HG02642 (cell line): ENCODE measurements around the gene TLE4.
"Not testable (repeated sequence)": the region's sequence is repeated elsewhere in the genome, so short reads cannot be mapped to it uniquely, and the experiment has no call there.

Experiments used
- ATAC-seq: cut with Tn5 transposase; IDR thresholded peaks from one replicate; pipeline ENCODE4 v1.9.1; 2021; ENCODE audit warnings: mild to moderate bottlenecking; ENCODE audit not compliant: unreplicated experiment, poor library complexity

TLE4 gene

GRCh38 chr9:79707589-79707988, 135.8 kb downstream of the TLE4 start:
- ATAC-seq = no peak

- no peak for ATAC-seq
These were observed 136.8 kb downstream of the TLE4 start for GRCh38 chr9:79708541-79708940.

- no peak for ATAC-seq
These were observed 138.2 kb downstream of the TLE4 start for GRCh38 chr9:79709743-79710674.

GRCh38 chr9:79711874-79712273, 140.1 kb downstream of the TLE4 start:
- no peak for ATAC-seq

- ATAC-seq = no peak
These were observed 147.3 kb downstream of the TLE4 start for GRCh38 chr9:79719021-79719420.

- no peak for ATAC-seq
These were observed 148.2 kb downstream of the TLE4 start for GRCh38 chr9:79719989-79720388.

GRCh38 chr9:79731171-79731890, 159.6 kb downstream of the TLE4 start:
- ATAC-seq = peak; percentile 80

- no peak for ATAC-seq
These were observed 163.4 kb downstream of the TLE4 start for GRCh38 chr9:79735023-79735779.

GRCh38 chr9:79736051-79736450, 164.3 kb downstream of the TLE4 start:
- ATAC-seq = no peak

GRCh38 chr9:79741381-79741780, 169.6 kb downstream of the TLE4 start:
- no peak for ATAC-seq

- no peak for ATAC-seq
These were observed 170.5 kb downstream of the TLE4 start for GRCh38 chr9:79742110-79742721.

GRCh38 chr9:79744521-79744920, 172.8 kb downstream of the TLE4 start:
- ATAC-seq = no peak

- ATAC-seq = no peak
These were observed 174.1 kb downstream of the TLE4 start for GRCh38 chr9:79745752-79746336.

GRCh38 chr9:79751895-79752466, 180.2 kb downstream of the TLE4 start:
- ATAC-seq = not testable (repeated sequence)

- no peak for ATAC-seq
These were observed 184.6 kb downstream of the TLE4 start for GRCh38 chr9:79756414-79756813.

- ATAC-seq = no peak
These were observed 185.3 kb downstream of the TLE4 start for GRCh38 chr9:79757074-79757473.

- no peak for ATAC-seq
These were observed 186.3 kb downstream of the TLE4 start for GRCh38 chr9:79757881-79758669.

- ATAC-seq = no peak
These were observed 187.7 kb downstream of the TLE4 start for GRCh38 chr9:79759460-79759859.

GRCh38 chr9:79762070-79762469, 190.3 kb downstream of the TLE4 start:
- no peak for ATAC-seq
